Gastroesophageal sphincter (tissue), 3 donors: ENCODE data around the gene TENT5A.

Source experiments
- POLR2A ChIP-seq, 2 donors: fragments of 450-650 bp; IDR thresholded peaks; one replicate each; pipeline ENCODE4 v1.6.1; 2017; ENCODE audit warnings: antibody characterized with exemption in 2 of 2, mild to moderate bottlenecking in 2 of 2, moderate library complexity in 1 of 2
- POLR2AphosphoS5 ChIP-seq: sonication (generic); formaldehyde crosslinking; IDR thresholded peaks from one replicate; pipeline ENCODE4 v1.6.1; 2017; ENCODE audit warnings: antibody characterized with exemption
- TF ChIP-seq, protein P1 (sequence below), 4 experiments: fragments of 200-600 bp in 2 of 4; fragments of 450-650 bp in 2 of 4; sonication (generic) in 1 of 4; IDR thresholded peaks; one replicate each; pipeline ENCODE4 v1.5.1; 2017 to 2019; ENCODE audit warnings: antibody characterized with exemption in 4 of 4, mild to moderate bottlenecking in 2 of 4, moderate library complexity in 2 of 4

DNA sequence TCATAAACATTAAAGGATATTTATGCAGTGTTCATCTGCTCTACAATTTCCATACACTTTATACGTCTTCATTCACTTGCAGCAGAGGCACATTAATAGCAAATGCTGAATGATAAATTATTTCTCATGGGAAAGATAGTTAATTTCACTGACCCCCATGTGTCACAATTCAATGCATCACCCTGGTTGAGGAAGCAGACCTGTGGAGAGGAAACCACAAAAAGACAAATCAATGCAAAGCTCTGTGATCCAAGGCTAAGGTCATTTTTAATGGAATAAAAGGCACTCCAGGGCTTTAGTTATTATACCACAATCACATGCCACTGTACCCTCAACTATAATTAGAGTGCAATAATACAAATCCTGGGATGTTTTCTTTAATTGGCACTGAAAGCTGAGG is 40.3 kb upstream of the TENT5A start:
- no peak for TF ChIP-seq POLR2AphosphoS5
- TF ChIP-seq, protein P1, sequence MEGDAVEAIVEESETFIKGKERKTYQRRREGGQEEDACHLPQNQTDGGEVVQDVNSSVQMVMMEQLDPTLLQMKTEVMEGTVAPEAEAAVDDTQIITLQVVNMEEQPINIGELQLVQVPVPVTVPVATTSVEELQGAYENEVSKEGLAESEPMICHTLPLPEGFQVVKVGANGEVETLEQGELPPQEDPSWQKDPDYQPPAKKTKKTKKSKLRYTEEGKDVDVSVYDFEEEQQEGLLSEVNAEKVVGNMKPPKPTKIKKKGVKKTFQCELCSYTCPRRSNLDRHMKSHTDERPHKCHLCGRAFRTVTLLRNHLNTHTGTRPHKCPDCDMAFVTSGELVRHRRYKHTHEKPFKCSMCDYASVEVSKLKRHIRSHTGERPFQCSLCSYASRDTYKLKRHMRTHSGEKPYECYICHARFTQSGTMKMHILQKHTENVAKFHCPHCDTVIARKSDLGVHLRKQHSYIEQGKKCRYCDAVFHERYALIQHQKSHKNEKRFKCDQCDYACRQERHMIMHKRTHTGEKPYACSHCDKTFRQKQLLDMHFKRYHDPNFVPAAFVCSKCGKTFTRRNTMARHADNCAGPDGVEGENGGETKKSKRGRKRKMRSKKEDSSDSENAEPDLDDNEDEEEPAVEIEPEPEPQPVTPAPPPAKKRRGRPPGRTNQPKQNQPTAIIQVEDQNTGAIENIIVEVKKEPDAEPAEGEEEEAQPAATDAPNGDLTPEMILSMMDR (IDR thresholded peaks at IDR 0.05), result no peak
- no peak for TF ChIP-seq POLR2A (IDR thresholded peaks at IDR 0.05)
